Measurements from ENCODE around the gene SNAP91.

SNAP91 gene

DNA sequence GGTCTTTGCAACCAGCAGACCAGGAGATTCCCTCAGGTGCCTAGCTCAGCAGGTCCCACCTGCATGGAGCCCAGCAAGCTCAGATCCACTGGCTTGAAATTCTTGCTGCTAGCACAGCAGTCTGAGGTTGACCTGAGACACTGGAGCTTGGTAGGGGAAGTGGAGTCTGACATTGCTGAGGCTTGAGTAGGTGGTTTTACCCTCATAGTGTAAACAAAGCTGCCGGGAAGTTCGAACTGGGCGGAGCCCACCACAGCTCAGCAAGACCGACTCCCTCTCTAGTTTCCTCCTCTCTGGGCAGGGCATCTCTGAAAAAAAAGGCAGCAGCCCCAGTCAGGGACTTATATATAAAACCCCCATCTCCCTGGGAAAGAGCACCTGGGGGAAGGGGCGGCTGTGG lies 162.3 kb downstream of the SNAP91 start:
- DNase-seq (ENCODE audit: low read depth in 2 of 2): no peak

DNA sequence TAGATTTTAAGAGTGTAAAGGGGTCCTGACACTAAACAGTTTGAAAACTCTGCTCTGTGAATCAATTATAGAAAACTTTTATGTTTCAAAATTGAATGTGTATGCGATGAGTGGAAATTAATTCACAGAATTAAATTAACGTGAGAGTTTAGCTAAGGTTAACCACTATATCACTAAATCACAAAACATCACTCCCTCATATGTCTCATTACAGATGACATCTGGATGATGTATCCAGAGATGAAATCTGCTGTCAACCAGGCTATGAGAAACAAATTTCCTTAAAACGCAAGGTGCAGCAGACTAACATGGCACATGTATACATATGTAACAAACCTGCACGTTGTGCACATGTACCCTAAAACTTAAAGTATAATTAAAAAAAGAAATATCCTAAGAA lies 169.2 kb downstream of the SNAP91 start:
- DNase-seq (ENCODE audit: low read depth in 2 of 2): no peak

DNA sequence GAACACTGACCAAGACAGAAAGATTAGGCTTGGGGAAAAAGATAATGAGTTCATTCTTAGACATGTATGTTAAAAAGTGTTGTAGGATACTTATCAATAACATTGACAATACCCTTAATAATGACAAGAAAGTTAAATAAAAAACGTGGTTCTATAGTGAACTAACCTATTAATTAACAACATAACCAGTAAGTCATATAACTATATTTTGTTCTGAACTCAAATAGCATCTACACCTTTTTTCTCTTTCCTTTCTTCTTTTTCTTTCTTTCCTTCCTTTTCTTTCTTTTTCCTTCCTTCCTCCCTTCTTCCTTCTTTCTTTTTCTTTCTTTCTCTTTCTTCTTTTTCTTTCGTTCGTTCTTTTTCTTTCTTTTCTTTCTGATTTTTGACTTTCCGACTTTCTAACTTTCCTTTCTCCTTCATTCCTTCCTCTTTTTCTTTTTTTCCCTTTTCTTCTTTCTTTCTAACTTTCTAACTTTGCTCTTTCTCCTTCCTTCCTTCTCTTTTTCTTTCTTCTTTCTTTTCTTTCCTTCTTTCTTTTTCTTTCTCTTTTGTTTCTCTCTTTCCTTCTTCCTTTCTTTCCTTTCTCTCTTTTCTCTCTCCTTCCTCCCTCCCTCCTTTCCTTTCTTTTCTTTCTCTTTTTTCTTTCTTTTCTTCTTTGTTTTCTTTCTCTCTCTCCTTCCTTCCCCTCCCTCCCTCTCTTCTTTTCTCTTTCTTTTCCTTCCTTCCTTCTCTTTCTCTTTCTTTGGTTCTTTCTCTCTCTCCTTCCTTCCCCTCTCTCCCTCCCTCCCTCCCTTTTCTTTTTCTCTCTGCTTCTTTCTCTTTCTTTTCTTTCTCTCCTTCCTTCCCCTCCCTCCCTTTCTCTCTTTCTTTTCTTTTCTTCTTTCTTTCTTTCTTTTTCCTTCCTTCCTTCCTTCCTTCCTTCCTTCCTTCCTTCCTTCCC lies 172.0 kb downstream of the SNAP91 start:
- no peak for DNase-seq (ENCODE audit: low read depth in 2 of 2)

DNA sequence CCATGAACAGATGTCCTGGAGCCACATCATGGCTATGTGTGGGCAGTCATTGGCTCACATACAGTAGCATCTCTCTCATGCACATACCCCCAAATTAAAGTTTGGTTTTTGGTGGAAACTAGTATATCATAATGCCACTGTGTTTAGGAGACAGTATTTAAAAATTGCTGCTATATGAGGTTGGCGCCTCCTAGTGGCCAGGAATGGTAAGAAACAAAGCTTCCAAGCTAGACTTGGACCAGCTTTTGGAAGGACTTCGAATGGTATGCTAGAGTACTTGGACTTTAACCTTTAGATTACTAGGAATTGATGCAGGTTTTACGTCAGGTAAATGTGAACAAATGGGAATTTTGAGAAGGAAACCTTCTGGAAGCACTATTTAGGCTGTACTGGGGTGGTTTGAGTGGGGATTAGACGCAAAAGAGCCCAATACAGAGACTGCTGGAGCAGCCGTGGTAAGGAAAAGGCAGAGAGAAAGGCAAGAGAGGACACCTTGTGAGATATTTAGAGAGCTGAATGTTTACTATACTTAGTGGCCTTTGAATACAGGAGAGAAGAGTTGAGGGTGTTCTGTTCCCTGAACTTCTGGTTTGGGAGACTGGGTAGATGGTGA lies 172.8 kb downstream of the SNAP91 start:
- no peak for DNase-seq (ENCODE audit: low read depth in 2 of 2)

DNA sequence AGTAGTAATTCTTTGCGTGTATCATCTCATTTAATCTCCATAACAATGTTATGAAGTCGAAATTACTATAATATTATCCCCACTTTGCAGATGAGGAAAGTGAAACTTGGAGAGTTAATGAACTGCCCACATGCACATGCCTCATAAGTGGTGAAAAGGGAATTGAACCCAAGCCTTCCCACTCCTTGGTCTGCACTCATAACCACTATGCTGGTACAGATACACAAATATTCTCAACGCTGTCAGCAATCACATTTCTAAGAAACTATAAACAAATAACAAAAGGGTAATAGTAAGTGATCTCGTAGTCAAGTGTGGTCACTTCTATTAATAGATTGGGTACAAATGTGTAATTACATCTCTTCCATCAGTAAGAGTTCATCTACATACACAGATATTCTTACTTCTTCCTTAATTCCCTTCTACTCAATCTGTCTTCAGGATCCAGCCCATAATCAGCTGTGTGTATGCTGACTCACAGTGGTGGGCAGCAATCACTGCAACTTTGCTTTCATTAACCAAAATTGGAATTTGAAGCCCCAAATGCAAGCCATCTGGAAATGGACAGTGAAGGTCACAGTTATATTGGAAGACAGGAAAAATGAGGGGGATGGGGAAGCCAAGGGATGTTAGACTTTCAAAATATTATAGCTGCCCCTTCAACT lies 190.0 kb downstream of the SNAP91 start:
- DNase-seq (ENCODE audit: low read depth in 2 of 2): no peak

DNA sequence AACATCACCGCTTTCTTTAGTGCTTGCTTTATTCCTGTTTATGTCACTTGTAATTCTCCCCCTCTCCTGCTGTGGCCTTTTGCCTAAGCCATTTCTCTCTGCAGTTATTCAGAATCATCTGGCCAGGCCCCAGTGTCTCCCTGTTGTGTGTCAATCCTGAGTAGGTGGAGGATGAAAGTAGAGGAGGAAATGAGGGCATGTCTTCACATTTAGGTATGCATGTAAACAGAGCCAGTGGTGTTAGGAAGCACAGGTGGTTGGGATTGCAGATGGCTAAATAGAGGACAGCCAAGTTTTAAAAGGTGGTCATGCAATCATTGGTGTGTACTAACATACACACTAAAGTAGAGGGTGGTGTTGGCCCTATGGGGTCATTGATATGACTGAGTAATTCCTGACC lies 191.4 kb downstream of the SNAP91 start:
- DNase-seq (ENCODE audit: low read depth in 2 of 2): no peak

DNA sequence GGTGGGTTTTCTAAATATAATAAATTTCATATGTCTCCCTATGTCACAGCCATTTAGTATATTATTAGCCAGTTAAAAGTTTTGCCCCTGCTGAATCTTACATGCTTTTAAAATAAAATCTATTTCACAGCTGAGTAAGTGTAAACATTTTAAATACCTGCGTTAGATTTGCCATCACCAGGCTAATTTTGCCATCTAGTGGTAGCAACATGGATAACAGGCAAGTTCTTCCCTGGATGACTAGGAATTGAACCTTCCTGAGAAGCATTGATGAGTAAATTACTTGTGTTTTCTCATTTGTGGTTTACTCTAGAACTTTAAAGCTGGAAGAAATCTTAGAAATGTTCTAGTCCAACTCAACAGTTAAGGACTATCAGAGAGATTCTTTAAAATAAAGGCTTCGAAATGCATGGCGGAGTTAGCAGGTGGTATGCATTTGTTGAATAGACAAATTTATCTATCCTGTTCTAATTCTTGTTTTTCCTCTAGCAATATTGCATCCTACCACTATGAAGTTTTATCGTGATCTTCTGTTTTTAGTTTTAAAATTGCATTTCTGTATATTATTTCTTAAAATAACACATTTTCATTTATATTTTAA lies 193.9 kb downstream of the SNAP91 start:
- DNase-seq (ENCODE audit: low read depth in 2 of 2): no peak

DNA sequence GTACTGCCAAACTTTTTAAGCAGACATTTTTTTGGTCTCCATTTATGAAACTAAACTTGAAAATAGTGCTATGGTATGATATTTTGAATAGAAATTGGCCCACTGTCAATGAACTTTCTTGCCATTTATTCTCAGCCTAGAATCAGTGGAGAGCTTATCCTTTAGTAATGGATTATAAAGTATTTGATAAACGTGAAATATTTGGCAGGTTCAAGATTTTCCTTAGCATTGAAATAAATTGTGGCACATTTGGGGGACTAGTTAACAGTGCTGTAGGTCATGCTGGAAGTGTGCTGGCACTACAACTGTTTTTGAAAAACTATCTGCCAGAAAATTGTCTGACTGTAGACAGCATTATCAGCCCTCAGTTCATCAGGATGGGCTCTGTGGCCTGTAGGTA lies 194.4 kb downstream of the SNAP91 start:
- DNase-seq (ENCODE audit: low read depth in 2 of 2): no peak

DNA sequence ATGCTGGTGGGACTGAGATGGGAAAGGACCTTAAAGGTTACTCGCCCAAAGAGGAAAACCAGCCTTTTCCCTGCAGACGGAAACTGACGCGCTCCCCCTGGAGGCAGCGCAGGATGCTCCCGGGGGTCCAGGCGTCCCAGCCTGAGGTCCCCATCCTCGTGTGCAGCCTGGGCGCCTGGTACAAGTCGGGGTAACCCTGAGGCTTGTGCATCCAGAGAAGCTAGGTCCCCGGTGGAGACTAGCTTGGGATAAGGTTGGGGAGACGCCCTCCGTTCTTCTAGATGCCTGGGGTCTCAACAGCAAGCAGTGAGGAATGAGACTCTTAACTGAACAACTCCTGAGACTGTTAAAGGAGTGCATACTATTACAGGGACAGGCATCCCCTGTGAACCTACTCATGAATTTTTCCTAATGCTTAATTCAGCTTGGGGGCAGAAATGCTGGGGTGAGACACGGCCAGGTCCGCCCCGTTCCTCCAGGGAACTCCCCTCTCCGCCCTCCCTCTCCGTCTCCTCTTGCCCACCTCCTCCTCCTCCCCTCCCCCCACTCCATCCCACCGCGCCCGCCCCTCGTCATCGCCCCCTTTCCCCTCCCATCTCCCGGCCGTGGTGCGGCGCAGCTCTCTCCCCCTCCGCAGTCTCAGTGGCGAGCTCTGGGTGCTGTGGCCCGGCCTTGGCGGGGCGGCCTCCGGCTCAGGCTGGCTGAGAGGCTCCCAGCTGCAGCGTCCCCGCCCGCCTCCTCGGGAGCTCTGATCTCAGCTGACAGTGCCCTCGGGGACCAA lies 196.8 kb downstream of the SNAP91 start, which contains the start of gene PRSS35:
Gene PRSS35 (plus strand): TSS at position 634 of the 781 bp plus-strand sequence. CDS start 10,908 bp downstream, outside the sequence.
- no peak for DNase-seq (ENCODE audit: low read depth in 2 of 2)

DNA sequence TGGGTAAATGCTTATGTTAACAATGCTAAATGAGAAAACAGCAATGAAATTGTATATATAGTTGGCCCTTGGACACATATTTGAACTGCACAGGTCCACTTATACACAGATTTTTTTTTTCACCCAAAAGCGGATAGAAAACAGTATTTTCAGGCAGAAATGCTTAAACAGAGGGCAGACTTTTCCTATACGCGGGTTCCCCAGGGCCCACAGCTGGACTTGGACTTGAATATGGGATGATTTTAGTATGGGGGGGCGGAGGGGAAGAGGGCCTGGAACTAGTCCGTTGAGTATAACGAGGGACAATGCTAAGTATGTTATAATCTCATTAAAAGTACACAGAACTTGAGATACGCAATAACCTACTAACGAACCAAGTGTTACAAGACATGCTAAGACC lies 197.6 kb downstream of the SNAP91 start:
- no peak for DNase-seq (ENCODE audit: low read depth in 2 of 2)

DNA sequence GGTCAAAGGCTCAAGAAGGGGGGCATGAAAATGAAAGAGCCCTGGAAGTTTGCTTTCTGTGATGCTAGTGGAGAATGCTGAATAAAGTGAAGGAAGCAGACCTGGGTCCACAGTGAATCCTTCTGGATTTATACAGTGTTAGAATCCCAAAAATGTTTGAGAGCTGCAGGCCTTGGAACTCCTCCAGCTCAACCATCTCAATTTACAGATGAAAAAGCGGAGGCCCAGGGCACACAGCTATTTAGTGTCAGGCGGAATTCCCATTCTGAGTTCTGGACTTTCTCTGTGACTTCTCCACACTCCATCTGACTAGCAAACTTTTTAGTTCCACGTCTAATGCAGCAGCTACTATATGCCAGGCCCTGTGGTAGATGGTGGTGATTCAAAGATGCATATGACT lies 198.1 kb downstream of the SNAP91 start:
- DNase-seq (ENCODE audit: low read depth in 2 of 2): no peak

DNA sequence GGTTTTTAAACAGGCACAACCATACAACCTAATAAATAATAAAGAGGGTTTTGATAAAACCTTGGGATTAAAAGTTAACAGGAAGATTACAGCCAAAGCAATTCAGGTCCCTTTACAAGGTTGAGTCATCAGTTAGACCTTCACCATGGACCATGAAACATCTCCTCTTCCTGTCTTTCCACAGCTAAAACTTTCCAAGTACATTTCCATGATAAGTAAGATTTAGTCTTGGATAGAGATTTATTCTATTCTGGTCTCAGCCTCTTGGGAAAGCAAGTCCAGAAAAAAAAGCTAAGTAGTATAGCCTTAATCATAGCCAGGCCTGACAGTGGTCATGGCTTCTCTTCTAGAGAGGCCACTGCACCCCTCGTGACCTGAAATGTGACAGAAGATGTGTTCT lies 199.5 kb downstream of the SNAP91 start:
- no peak for DNase-seq (ENCODE audit: low read depth in 2 of 2)

DNA sequence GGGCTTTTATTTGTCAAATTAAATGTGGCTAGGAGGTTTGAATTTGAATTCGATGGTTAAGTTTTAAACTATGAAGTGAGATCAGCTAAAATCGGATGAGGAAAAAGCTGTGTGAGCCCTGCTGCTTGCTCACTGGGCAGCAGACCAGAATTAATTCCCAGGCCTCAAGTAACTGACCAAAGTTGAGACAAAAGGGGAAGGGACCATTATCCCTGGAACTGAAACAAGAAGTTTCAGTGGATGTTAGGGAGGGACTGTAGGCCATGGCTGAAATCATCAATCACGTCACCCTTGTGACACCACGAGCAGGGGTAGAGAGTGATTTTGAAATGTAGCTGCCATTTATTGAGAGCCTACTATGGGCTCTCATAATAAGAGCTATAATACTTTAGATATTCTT lies 203.5 kb downstream of the SNAP91 start:
- no peak for DNase-seq (ENCODE audit: low read depth in 2 of 2)
